ENCODE results near the gene PSMD9. TPM values are rescaled to one million over a fixed set of nuclear protein-coding genes. Genes with fewer than 3 reads are reported as not detected.
A peak's percentile ranks its signal among the peaks of the same experiment; 100 is the strongest.

The PSMD9 gene
- total and polyA plus RNA-seq, 10 donors, result 29.6 to 62.6 (median 46.6) TPM

- TF ChIP-seq POLR2A (IDR thresholded peaks at IDR 0.05), result no peak
- no peak for TF ChIP-seq POLR2AphosphoS5 (IDR thresholded peaks at IDR 0.05)
- TF ChIP-seq, protein P1, sequence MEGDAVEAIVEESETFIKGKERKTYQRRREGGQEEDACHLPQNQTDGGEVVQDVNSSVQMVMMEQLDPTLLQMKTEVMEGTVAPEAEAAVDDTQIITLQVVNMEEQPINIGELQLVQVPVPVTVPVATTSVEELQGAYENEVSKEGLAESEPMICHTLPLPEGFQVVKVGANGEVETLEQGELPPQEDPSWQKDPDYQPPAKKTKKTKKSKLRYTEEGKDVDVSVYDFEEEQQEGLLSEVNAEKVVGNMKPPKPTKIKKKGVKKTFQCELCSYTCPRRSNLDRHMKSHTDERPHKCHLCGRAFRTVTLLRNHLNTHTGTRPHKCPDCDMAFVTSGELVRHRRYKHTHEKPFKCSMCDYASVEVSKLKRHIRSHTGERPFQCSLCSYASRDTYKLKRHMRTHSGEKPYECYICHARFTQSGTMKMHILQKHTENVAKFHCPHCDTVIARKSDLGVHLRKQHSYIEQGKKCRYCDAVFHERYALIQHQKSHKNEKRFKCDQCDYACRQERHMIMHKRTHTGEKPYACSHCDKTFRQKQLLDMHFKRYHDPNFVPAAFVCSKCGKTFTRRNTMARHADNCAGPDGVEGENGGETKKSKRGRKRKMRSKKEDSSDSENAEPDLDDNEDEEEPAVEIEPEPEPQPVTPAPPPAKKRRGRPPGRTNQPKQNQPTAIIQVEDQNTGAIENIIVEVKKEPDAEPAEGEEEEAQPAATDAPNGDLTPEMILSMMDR (IDR thresholded peaks at IDR 0.05 in 8 of 11, conservative IDR thresholded peaks at IDR 0.05 in 3 of 11), result no peak
- DNase-seq, result no peak
- 72 to 93% (median 86%) methylated on average over 14 of the region's 14 CpGs for WGBS, 5 donors
- Histone ChIP-seq H3K9me3 (no peaks in the 10 kb centered on the region), H3K4me1 (peaks cover 0 to 26% (median 11%) of the 10 kb centered on the region in 6 donors), H3K36me3 (peaks cover 0 to 99% (median 63%) of the 10 kb centered on the region in 6 donors), H3K27ac (no peak overlapping the region), H3K4me3 (no peak overlapping the region), H3K27me3 (replicated peaks in 1 of 7) (no peaks in the 10 kb centered on the region)
- intact Hi-C loops (cut with DNase I; ENCODE audit: low total_unique reads), result no loop called here
Measured at GRCh38 chr12:121911824-121912585, 23.4 kb downstream of the PSMD9 start.

- H3K27me3 ChIP-seq (replicated peaks in 1 of 7), result no peaks in the 10 kb centered on the region
- H3K4me3 ChIP-seq, result no peak overlapping the region
- DNase-seq, result no peak
- 61 to 73% (median 70%) methylated on average over 5 of the region's 5 CpGs for WGBS, 5 donors
- intact Hi-C loops (cut with DNase I; ENCODE audit: low total_unique reads), result loop anchor here (5.0 kb wide), 1 partner anchor 116 kb away; no protein-coding TSS in a partner anchor
- peaks cover 5 to 45% (median 29%) of the 10 kb centered on the region in 6 donors for H3K4me1 ChIP-seq
- TF ChIP-seq POLR2A (IDR thresholded peaks at IDR 0.05) (no peak), POLR2AphosphoS5 (IDR thresholded peaks at IDR 0.05) (no peak)
- TF ChIP-seq, protein P1 (IDR thresholded peaks at IDR 0.05 in 8 of 11, conservative IDR thresholded peaks at IDR 0.05 in 3 of 11), result no peak
- peaks cover 0 to 67% (median 37%) of the 10 kb centered on the region in 6 donors for H3K36me3 ChIP-seq
- peak overlapping the region in 6 of 8 donors; percentile 16 to 80 (median 75) for H3K27ac ChIP-seq
- no peaks in the 10 kb centered on the region for H3K9me3 ChIP-seq
Measured at GRCh38 chr12:121915841-121916321, 27.3 kb downstream of the PSMD9 start.

GRCh38 chr12:121916719-121917118 lies 28.1 kb downstream of the PSMD9 start:
- no peak for DNase-seq
- Histone ChIP-seq H3K4me3 (no peak overlapping the region), H3K27me3 (replicated peaks in 1 of 7) (no peaks in the 10 kb centered on the region), H3K9me3 (no peaks in the 10 kb centered on the region), H3K27ac (peak overlapping the region; percentile 16 to 80 (median 73)), H3K36me3 (peaks cover 0 to 59% (median 35%) of the 10 kb centered on the region in 6 donors), H3K4me1 (peaks cover 5 to 45% (median 29%) of the 10 kb centered on the region in 6 donors)
- WGBS, 5 donors, result 40 to 73% (median 60%) methylated on average over 7 of the region's 7 CpGs
- TF ChIP-seq POLR2A (IDR thresholded peaks at IDR 0.05), result no peak
- TF ChIP-seq POLR2AphosphoS5 (IDR thresholded peaks at IDR 0.05), result peak in 2 of 3 donors; percentile 52 to 77
- TF ChIP-seq, protein P1 (IDR thresholded peaks at IDR 0.05 in 8 of 11, conservative IDR thresholded peaks at IDR 0.05 in 3 of 11), result peak in 4 of 11 experiments; percentile 14 to 31 (median 27)
- intact Hi-C loops (cut with DNase I; ENCODE audit: low total_unique reads), result loop anchor here (5.0 kb wide), 1 partner anchor 116 kb away; no protein-coding TSS in a partner anchor
